HG02763 (cell line): ENCODE measurements around the gene CAPN7.

Experiments
- ATAC-seq: cut with Tn5 transposase; IDR thresholded peaks from one replicate; pipeline ENCODE4 v1.9.1; 2021; ENCODE audit warnings: mild to moderate bottlenecking, moderate library complexity; ENCODE audit not compliant: unreplicated experiment

Gene CAPN7

GRCh38 chr3:15198686-15199085, 7.4 kb upstream of the CAPN7 start:
- ATAC-seq, result no peak

GRCh38 chr3:15199493-15200105, 6.4 kb upstream of the CAPN7 start:
- ATAC-seq, result no peak

- ATAC-seq, result no peak
These were observed 2.0 kb upstream of the CAPN7 start for GRCh38 chr3:15204005-15204404.

GRCh38 chr3:15205482-15205933, 538 bp upstream of the CAPN7 start:
- ATAC-seq, result no peak

GRCh38 chr3:15206662-15207576, 873 bp downstream of the CAPN7 start:
- no peak for ATAC-seq

- no peak for ATAC-seq
These were observed 1.9 kb downstream of the CAPN7 start for GRCh38 chr3:15207836-15208504.

- ATAC-seq, result no peak
These were observed 5.9 kb downstream of the CAPN7 start for GRCh38 chr3:15211937-15212336.

GRCh38 chr3:15214758-15215157, 8.7 kb downstream of the CAPN7 start:
- no peak for ATAC-seq

GRCh38 chr3:15215996-15216395, 9.9 kb downstream of the CAPN7 start:
- ATAC-seq, result no peak

- ATAC-seq, result no peak
These were observed 10.5 kb downstream of the CAPN7 start for GRCh38 chr3:15216501-15216900.

- no peak for ATAC-seq
These were observed 11.1 kb downstream of the CAPN7 start for GRCh38 chr3:15217011-15217671.

- no peak for ATAC-seq
These were observed 11.8 kb downstream of the CAPN7 start for GRCh38 chr3:15217841-15218267.

- ATAC-seq, result no peak
These were observed 12.6 kb downstream of the CAPN7 start for GRCh38 chr3:15218689-15219088.

- ATAC-seq, result no peak
These were observed 14.0 kb downstream of the CAPN7 start for GRCh38 chr3:15220056-15220455.

GRCh38 chr3:15220661-15221060, 14.6 kb downstream of the CAPN7 start:
- ATAC-seq, result no peak

- no peak for ATAC-seq
These were observed 15.7 kb downstream of the CAPN7 start for GRCh38 chr3:15221574-15222217.

GRCh38 chr3:15223685-15224572, 17.9 kb downstream of the CAPN7 start:
- no peak for ATAC-seq

GRCh38 chr3:15228147-15228546, 22.1 kb downstream of the CAPN7 start:
- no peak for ATAC-seq

- ATAC-seq, result no peak
These were observed 23.2 kb downstream of the CAPN7 start for GRCh38 chr3:15229262-15229661.

- no peak for ATAC-seq
These were observed 35.3 kb downstream of the CAPN7 start for GRCh38 chr3:15241341-15241740.
